Right atrium auricular region (tissue), 2 donors: ENCODE results near the gene COL13A1. TPM values are rescaled to one million over a fixed set of nuclear protein-coding genes. Genes with fewer than 3 reads are reported as not detected.

Experiments
- DNase-seq: peaks from one replicate; pipeline ENCODE4 v3.0.0-alpha.2; 2019; ENCODE audit warnings: low spot score
- H3K27ac ChIP-seq, 2 donors: fragments of 200-600 bp; sonication (generic); 1 replicate in 1 of 2; 2 replicates in 1 of 2; pipeline ENCODE4 v1.5.1; 2016 to 2019
- H3K27me3 ChIP-seq, 2 donors: fragments of 200-600 bp; sonication (generic); one replicate each; pipeline versions ENCODE4 v1.5.1 to v1.6.0; 2017 to 2019
- H3K36me3 ChIP-seq: fragments of 200-600 bp; sonication (generic); one replicate; pipeline ENCODE4 v1.5.1; 2016
- H3K4me1 ChIP-seq, 2 donors: fragments of 200-600 bp; sonication (generic); one replicate each; pipeline versions ENCODE4 v1.5.1 to v1.6.0; 2017 to 2019
- H3K4me3 ChIP-seq, 2 donors: fragments of 200-600 bp; sonication (generic); 1 replicate in 1 of 2; 2 replicates in 1 of 2; pipeline ENCODE4 v1.5.1; 2017 to 2019; ENCODE audit warnings: mild to moderate bottlenecking in 1 of 2, moderate library complexity in 1 of 2
- H3K9me3 ChIP-seq, 2 donors: fragments of 200-600 bp; sonication (generic); one replicate each; pipeline ENCODE4 v1.5.1; 2019
- total RNA-seq, 2 donors: library from RNA; depleted of rRNA; stranded (reverse); fragments of >200 nt; gene quantifications; one replicate each; pipeline ENCODE4 v1.1.0, GENCODE V29; 2016
- TF ChIP-seq, protein P1 (sequence below), 2 donors: fragments of 200-600 bp; sonication (generic); IDR thresholded peaks; one replicate each; pipeline ENCODE4 v1.5.1; 2019; ENCODE audit warnings: antibody characterized with exemption in 2 of 2

The COL13A1 gene
- total RNA-seq, 2 donors from 2014 or later, result 5.7 to 11.8 TPM

DNA sequence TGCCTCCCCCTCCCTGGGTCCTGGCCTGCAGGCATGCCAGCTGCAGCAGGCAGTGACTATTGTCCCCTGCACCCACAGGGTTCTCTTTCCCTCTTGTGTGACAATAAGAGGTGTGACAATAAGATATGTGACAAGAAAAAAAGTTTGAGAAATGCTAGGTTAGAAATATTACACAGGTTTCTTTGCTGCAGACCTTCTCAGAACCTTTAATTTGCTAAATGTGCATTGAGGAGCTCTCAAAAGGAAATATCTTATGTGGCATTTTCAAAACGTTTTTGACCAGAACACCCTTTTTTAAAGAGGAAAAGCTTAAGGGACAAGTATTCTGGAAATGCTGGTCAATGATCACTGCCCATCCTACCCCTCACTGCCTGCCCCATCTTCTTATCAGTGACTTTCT is 117.5 kb downstream of the COL13A1 start:
- no peak overlapping the region for H3K4me3 ChIP-seq
- no peaks in the 10 kb centered on the region for H3K4me1 ChIP-seq
- H3K9me3 ChIP-seq, result no peaks in the 10 kb centered on the region
- no peak overlapping the region for H3K27ac ChIP-seq
- TF ChIP-seq, protein P1, sequence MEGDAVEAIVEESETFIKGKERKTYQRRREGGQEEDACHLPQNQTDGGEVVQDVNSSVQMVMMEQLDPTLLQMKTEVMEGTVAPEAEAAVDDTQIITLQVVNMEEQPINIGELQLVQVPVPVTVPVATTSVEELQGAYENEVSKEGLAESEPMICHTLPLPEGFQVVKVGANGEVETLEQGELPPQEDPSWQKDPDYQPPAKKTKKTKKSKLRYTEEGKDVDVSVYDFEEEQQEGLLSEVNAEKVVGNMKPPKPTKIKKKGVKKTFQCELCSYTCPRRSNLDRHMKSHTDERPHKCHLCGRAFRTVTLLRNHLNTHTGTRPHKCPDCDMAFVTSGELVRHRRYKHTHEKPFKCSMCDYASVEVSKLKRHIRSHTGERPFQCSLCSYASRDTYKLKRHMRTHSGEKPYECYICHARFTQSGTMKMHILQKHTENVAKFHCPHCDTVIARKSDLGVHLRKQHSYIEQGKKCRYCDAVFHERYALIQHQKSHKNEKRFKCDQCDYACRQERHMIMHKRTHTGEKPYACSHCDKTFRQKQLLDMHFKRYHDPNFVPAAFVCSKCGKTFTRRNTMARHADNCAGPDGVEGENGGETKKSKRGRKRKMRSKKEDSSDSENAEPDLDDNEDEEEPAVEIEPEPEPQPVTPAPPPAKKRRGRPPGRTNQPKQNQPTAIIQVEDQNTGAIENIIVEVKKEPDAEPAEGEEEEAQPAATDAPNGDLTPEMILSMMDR (IDR thresholded peaks at IDR 0.05), result no peak
- no peaks in the 10 kb centered on the region for H3K36me3 ChIP-seq
- no peaks in the 10 kb centered on the region for H3K27me3 ChIP-seq
- DNase-seq, result no peak

DNA sequence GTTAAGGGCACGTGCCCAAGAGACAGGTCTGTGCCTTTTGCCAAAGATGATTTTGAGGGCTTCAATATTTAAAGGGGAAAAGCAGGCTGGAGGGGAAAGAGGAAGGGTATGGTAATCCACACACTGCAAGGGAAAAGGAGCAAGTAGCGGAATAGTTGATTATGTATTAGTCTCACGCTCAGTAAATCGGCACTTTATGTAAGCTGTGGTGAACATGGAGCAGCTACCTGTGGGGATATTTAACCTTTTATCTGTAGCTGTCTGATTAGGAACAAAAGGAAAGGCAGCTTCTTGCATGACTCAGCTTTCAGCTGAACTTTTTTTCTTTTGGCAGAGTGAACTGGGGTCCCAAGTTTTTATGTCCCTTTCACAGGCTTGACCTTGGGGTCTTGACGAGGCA is 123.4 kb downstream of the COL13A1 start:
- no peaks in the 10 kb centered on the region for H3K9me3 ChIP-seq

DNA sequence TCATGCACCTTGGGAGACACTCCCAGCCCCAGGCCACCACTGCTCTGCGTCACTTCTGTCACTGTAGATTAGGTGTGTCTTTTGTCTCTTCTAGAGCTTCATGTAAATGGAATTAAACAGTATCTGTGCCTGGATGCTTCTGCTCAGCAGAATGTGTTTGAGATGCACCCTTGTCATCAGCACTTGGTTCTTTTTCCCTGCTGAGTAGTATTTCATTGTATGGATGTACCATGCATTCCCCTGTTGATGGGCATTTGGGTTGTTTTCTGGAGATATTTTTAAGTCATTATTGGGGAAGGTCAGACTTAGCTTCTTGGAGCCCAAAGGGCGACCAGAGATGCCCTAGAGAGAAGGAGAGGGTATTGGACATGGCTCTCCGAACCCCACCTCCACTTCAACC is 126.6 kb downstream of the COL13A1 start:
- no peak overlapping the region for H3K27ac ChIP-seq
- TF ChIP-seq, protein P1 (IDR thresholded peaks at IDR 0.05), result no peak
- H3K36me3 ChIP-seq, result no peaks in the 10 kb centered on the region
- no peaks in the 10 kb centered on the region for H3K9me3 ChIP-seq
- DNase-seq, result no peak
- no peaks in the 10 kb centered on the region for H3K4me1 ChIP-seq
- no peak overlapping the region for H3K4me3 ChIP-seq
- no peaks in the 10 kb centered on the region for H3K27me3 ChIP-seq

More for the DNA sequence above, 123.4 kb downstream of the COL13A1 start:
- no peaks in the 10 kb centered on the region for H3K27me3 ChIP-seq
- DNase-seq, result no peak
- H3K4me3 ChIP-seq, result no peak overlapping the region
- no peak overlapping the region for H3K27ac ChIP-seq
- no peaks in the 10 kb centered on the region for H3K4me1 ChIP-seq
- TF ChIP-seq, protein P1 (IDR thresholded peaks at IDR 0.05), result no peak
- no peaks in the 10 kb centered on the region for H3K36me3 ChIP-seq

DNA sequence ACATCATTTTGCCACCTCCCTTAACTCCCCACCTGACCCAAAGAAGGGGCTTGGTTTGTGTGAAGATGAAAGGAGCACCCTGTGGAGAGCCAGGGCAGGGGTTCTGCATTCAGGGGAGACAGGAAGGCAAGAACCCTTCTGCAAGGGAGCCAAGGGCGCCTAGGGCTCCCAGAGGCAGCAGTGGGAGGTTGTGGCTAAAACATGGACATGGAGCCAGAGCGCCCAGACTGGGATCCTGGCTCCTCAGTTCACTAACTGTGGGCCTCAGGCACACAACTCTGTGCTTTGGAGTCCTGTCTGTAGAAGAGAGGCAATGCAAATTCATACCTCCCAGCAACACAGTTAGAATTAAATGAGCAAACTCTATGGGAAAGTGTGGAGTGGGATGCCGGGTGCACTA is 127.9 kb downstream of the COL13A1 start:
- Histone ChIP-seq H3K4me3 (no peak overlapping the region), H3K36me3 (no peaks in the 10 kb centered on the region), H3K4me1 (no peaks in the 10 kb centered on the region), H3K27ac (no peak overlapping the region), H3K27me3 (no peaks in the 10 kb centered on the region), H3K9me3 (no peaks in the 10 kb centered on the region)
- TF ChIP-seq, protein P1 (IDR thresholded peaks at IDR 0.05), result no peak
- DNase-seq, result no peak

DNA sequence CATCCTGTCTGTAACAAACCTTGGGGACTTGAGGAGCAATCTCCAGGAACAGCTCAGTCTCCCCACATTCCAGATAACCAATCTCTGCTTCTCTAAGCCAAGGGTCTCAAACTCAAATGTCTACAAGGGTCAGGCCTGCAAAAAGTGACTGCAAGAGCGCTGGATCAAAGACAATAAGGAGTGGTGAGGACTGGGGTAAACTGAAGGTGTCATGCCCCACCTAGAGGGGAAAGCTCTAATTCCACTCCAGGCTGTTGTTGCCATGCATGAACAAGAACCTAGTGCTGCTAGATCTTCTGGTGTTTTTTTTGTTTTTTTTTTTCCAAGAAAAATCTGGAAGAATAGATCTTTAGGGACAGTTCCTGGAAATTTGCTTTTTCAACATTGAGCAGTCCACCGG is 133.1 kb downstream of the COL13A1 start:
- TF ChIP-seq, protein P1 (IDR thresholded peaks at IDR 0.05), result no peak
- Histone ChIP-seq H3K4me1 (no peaks in the 10 kb centered on the region), H3K4me3 (no peak overlapping the region), H3K36me3 (no peaks in the 10 kb centered on the region), H3K9me3 (no peaks in the 10 kb centered on the region), H3K27me3 (no peaks in the 10 kb centered on the region), H3K27ac (no peak overlapping the region)
- DNase-seq, result no peak

DNA sequence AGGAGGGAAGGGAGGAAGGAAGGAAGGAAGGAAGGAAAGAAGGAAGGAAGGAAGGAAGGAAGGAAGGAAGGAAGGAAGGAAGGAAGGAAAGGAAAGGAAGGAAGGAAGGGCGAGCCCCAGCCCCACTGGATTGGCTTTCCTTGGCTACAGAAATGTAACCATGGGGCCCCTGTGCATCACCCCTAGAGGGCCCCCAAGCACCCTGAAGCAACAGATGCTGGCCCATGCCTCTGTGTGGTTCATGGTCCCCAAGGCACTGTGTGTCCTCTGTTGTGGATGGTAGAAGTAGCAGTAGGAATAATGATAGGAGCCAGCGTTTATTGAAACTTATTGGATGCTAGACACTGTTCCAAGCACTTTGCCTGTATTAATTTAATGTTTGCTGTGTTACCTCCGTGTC is 134.4 kb downstream of the COL13A1 start:
- Histone ChIP-seq H3K4me1 (no peaks in the 10 kb centered on the region), H3K9me3 (no peaks in the 10 kb centered on the region), H3K27me3 (no peaks in the 10 kb centered on the region), H3K4me3 (no peak overlapping the region), H3K36me3 (no peaks in the 10 kb centered on the region), H3K27ac (no peak overlapping the region)
- TF ChIP-seq, protein P1 (IDR thresholded peaks at IDR 0.05), result no peak
- no peak for DNase-seq
